Esophagus squamous epithelium (tissue), 4 donors: ENCODE data around the gene PRKRIP1.

Experiments
- CTCF ChIP-seq, 6 experiments: fragments of 450-650 bp in 4 of 6; fragments of 200-600 bp in 2 of 6; sonication (generic) in 2 of 6; IDR thresholded peaks; one replicate each; pipeline ENCODE4 v1.5.1; 2016 to 2019; ENCODE audit warnings: antibody characterized with exemption in 6 of 6, mild to moderate bottlenecking in 4 of 6, moderate library complexity in 4 of 6
- POLR2A ChIP-seq, 4 donors: fragments of 450-650 bp; IDR thresholded peaks; one replicate each; pipeline ENCODE4 v1.6.1; 2017; ENCODE audit warnings: antibody characterized with exemption in 4 of 4, mild to moderate bottlenecking in 4 of 4, moderate library complexity in 3 of 4

- TF ChIP-seq CTCF (IDR thresholded peaks at IDR 0.05) (no peak), POLR2A (IDR thresholded peaks at IDR 0.05) (no peak)
Measured at GRCh38 chr7:102447311-102447710, 51.1 kb downstream of the PRKRIP1 start.
